ENCODE results near the gene PDIA6. TPM values are rescaled to one million over a fixed set of nuclear protein-coding genes. Genes with fewer than 3 reads are reported as not detected.

PDIA6 gene
- total and polyA plus RNA-seq, 4 donors: 159 to 348 (median 246) TPM

DNA sequence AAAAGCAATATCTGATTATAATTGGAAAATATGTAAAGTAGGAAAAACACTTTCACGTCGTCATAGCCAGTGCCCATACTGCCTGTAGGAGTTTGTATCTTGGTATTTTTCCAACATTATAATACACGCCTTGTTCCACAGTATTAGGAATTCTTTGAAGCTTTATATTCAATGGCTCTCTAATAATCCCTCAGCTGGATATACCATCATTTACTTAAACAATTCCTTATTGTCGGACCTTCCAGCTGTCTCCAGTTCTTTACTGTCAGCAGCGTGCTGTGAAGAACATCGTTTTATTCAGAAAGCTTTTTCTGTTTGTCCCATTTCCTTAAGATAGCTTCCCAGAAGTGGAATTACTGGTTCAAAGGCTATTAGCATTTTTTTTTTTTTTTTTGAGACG, 59.4 kb downstream of the PDIA6 start:
- TF ChIP-seq FOXA2 (IDR thresholded peaks at IDR 0.05): no peak
- TF ChIP-seq RXRA (IDR thresholded peaks at IDR 0.05): no peak
- TF ChIP-seq YY1 (IDR thresholded peaks at IDR 0.05): no peak
- no peak for TF ChIP-seq HNF4G (IDR thresholded peaks at IDR 0.05)
- TF ChIP-seq, protein P1, sequence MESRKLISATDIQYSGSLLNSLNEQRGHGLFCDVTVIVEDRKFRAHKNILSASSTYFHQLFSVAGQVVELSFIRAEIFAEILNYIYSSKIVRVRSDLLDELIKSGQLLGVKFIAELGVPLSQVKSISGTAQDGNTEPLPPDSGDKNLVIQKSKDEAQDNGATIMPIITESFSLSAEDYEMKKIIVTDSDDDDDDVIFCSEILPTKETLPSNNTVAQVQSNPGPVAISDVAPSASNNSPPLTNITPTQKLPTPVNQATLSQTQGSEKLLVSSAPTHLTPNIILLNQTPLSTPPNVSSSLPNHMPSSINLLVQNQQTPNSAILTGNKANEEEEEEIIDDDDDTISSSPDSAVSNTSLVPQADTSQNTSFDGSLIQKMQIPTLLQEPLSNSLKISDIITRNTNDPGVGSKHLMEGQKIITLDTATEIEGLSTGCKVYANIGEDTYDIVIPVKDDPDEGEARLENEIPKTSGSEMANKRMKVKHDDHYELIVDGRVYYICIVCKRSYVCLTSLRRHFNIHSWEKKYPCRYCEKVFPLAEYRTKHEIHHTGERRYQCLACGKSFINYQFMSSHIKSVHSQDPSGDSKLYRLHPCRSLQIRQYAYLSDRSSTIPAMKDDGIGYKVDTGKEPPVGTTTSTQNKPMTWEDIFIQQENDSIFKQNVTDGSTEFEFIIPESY (IDR thresholded peaks at IDR 0.05): no peak
- TF ChIP-seq EGR1 (IDR thresholded peaks at IDR 0.05; ENCODE audit: low read depth in 2 of 2): no peak
- no peak for TF ChIP-seq RAD21 (IDR thresholded peaks at IDR 0.05)
- TF ChIP-seq HNF4A (conservative IDR thresholded peaks at IDR 0.05): no peak
- TF ChIP-seq TAF1 (conservative IDR thresholded peaks at IDR 0.05): no peak
- TF ChIP-seq FOXA1 (IDR thresholded peaks at IDR 0.05): no peak
- no peak for TF ChIP-seq JUND (IDR thresholded peaks at IDR 0.05)
- no peak for TF ChIP-seq CTCF (IDR thresholded peaks at IDR 0.05; ENCODE audit: low read depth, low read length, missing input control)
- H3K9ac ChIP-seq (ENCODE audit: low read depth in 1 of 2, low read length in 2 of 2): no peak overlapping the region
- no peak overlapping the region for H3K27ac ChIP-seq (ENCODE audit: low read depth in 1 of 2, low read length in 2 of 2)
- no peaks in the 10 kb centered on the region for H3K27me3 ChIP-seq (ENCODE audit: control insufficient read depth in 4 of 4, insufficient read depth in 4 of 4, low read length in 3 of 4)
- no peaks in the 10 kb centered on the region for H3K4me1 ChIP-seq (ENCODE audit: control insufficient read depth in 4 of 4, insufficient read depth in 4 of 4, low read length in 3 of 4)
- DNase-seq (ENCODE audit: low spot score): no peak
- 85% methylated on average over 7 of the region's 7 CpGs for WGBS
- H3K4me3 ChIP-seq (ENCODE audit: low read depth in 1 of 3, low read length in 3 of 3): no peak overlapping the region
- no peaks in the 10 kb centered on the region for H3K9me3 ChIP-seq (ENCODE audit: control insufficient read depth in 4 of 4, low read length in 3 of 4)
- no peaks in the 10 kb centered on the region for H3K36me3 ChIP-seq (ENCODE audit: control insufficient read depth in 4 of 4, insufficient read depth in 3 of 4, low read depth in 1 of 4, low read length in 3 of 4)

GRCh38 chr2:10752236-10752635, 60.3 kb downstream of the PDIA6 start:
- Histone ChIP-seq H3K27me3 (ENCODE audit: control insufficient read depth in 4 of 4, insufficient read depth in 4 of 4, low read length in 3 of 4) (no peaks in the 10 kb centered on the region), H3K36me3 (ENCODE audit: control insufficient read depth in 4 of 4, insufficient read depth in 3 of 4, low read depth in 1 of 4, low read length in 3 of 4) (no peaks in the 10 kb centered on the region), H3K9ac (ENCODE audit: low read depth in 1 of 2, low read length in 2 of 2) (no peak overlapping the region), H3K4me1 (ENCODE audit: control insufficient read depth in 4 of 4, insufficient read depth in 4 of 4, low read length in 3 of 4) (no peaks in the 10 kb centered on the region), H3K9me3 (ENCODE audit: control insufficient read depth in 4 of 4, low read length in 3 of 4) (no peaks in the 10 kb centered on the region), H3K27ac (ENCODE audit: low read depth in 1 of 2, low read length in 2 of 2) (no peak overlapping the region), H3K4me3 (ENCODE audit: low read depth in 1 of 3, low read length in 3 of 3) (no peak overlapping the region)
- TF ChIP-seq ATF3 (IDR thresholded peaks at IDR 0.05) (no peak), RAD21 (IDR thresholded peaks at IDR 0.05) (no peak), JUND (IDR thresholded peaks at IDR 0.05) (no peak), CTCF (IDR thresholded peaks at IDR 0.05; ENCODE audit: low read depth, low read length, missing input control) (no peak), TAF1 (conservative IDR thresholded peaks at IDR 0.05) (no peak), FOXA1 (IDR thresholded peaks at IDR 0.05) (no peak), RXRA (IDR thresholded peaks at IDR 0.05) (no peak), NR2F2 (IDR thresholded peaks at IDR 0.05) (no peak), FOXA2 (IDR thresholded peaks at IDR 0.05) (no peak), EGR1 (IDR thresholded peaks at IDR 0.05; ENCODE audit: low read depth in 2 of 2) (no peak), REST (IDR thresholded peaks at IDR 0.05) (no peak), GABPA (IDR thresholded peaks at IDR 0.05 in 1 of 2, conservative IDR thresholded peaks at IDR 0.05 in 1 of 2) (no peak), HNF4G (IDR thresholded peaks at IDR 0.05) (no peak), HNF4A (conservative IDR thresholded peaks at IDR 0.05) (no peak), SP1 (IDR thresholded peaks at IDR 0.05) (no peak), YY1 (IDR thresholded peaks at IDR 0.05) (no peak)
- TF ChIP-seq, protein P1 (IDR thresholded peaks at IDR 0.05): no peak
- TF ChIP-seq, protein P2, sequence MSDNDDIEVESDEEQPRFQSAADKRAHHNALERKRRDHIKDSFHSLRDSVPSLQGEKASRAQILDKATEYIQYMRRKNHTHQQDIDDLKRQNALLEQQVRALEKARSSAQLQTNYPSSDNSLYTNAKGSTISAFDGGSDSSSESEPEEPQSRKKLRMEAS (IDR thresholded peaks at IDR 0.05): no peak
- no peak for DNase-seq (ENCODE audit: low spot score)
- WGBS: 82% methylated on average over 5 of the region's 5 CpGs
